ENCODE measurements around the gene CLCN2.

CLCN2 gene

GRCh38 chr3:184377882-184378445 lies 16.6 kb upstream of the CLCN2 start, which contains the start of gene THPO:
Gene THPO, minus strand, starts transcription at chr3:184378207. Its CDS starts 1,948 bp downstream, at chr3:184376259.
- H3K27me3 ChIP-seq (ENCODE audit: insufficient read depth, low read length): peaks cover 4% of the 10 kb centered on the region
- no peaks in the 10 kb centered on the region for H3K36me3 ChIP-seq (ENCODE audit: insufficient read depth, low read length)
- peaks cover 36% of the 10 kb centered on the region for H3K4me1 ChIP-seq (ENCODE audit: insufficient read depth, low read length)
- peak within 1 kb of the TSS; percentile 29 for H3K4me3 ChIP-seq (ENCODE audit: low read length)
- no peaks in the 10 kb centered on the region for H3K9me3 ChIP-seq (ENCODE audit: low read length)
- H2AFZ ChIP-seq (ENCODE audit: low read depth, low read length): peak within 1 kb of the TSS; percentile 20

- Histone ChIP-seq H3K4me3 (ENCODE audit: low read length) (peak overlapping the region; percentile 29), H3K9me3 (ENCODE audit: low read length) (no peaks in the 10 kb centered on the region), H3K4me1 (ENCODE audit: insufficient read depth, low read length) (peaks cover 39% of the 10 kb centered on the region), H3K27me3 (ENCODE audit: insufficient read depth, low read length) (peaks cover 4% of the 10 kb centered on the region), H2AFZ (ENCODE audit: low read depth, low read length) (no peak overlapping the region), H3K36me3 (ENCODE audit: insufficient read depth, low read length) (no peaks in the 10 kb centered on the region)
Measured at GRCh38 chr3:184377374-184377773, 16.0 kb upstream of the CLCN2 start.

GRCh38 chr3:184375747-184376461 lies 14.5 kb upstream of the CLCN2 start:
- H3K36me3 ChIP-seq (ENCODE audit: insufficient read depth, low read length): no peaks in the 10 kb centered on the region
- H3K9me3 ChIP-seq (ENCODE audit: low read length): no peaks in the 10 kb centered on the region
- peaks cover 4% of the 10 kb centered on the region for H3K27me3 ChIP-seq (ENCODE audit: insufficient read depth, low read length)
- H3K4me3 ChIP-seq (ENCODE audit: low read length): no peak overlapping the region
- H2AFZ ChIP-seq (ENCODE audit: low read depth, low read length): no peak overlapping the region
- H3K4me1 ChIP-seq (ENCODE audit: insufficient read depth, low read length): peaks cover 45% of the 10 kb centered on the region

GRCh38 chr3:184373422-184373821 lies 12.0 kb upstream of the CLCN2 start:
- H3K27me3 ChIP-seq (ENCODE audit: insufficient read depth, low read length): no peaks in the 10 kb centered on the region
- H3K9me3 ChIP-seq (ENCODE audit: low read length): no peaks in the 10 kb centered on the region
- no peak overlapping the region for H3K4me3 ChIP-seq (ENCODE audit: low read length)
- H2AFZ ChIP-seq (ENCODE audit: low read depth, low read length): no peak overlapping the region
- peaks cover 13% of the 10 kb centered on the region for H3K36me3 ChIP-seq (ENCODE audit: insufficient read depth, low read length)
- H3K4me1 ChIP-seq (ENCODE audit: insufficient read depth, low read length): peaks cover 29% of the 10 kb centered on the region

- H3K36me3 ChIP-seq (ENCODE audit: insufficient read depth, low read length): peaks cover 18% of the 10 kb centered on the region
- no peaks in the 10 kb centered on the region for H3K27me3 ChIP-seq (ENCODE audit: insufficient read depth, low read length)
- no peaks in the 10 kb centered on the region for H3K9me3 ChIP-seq (ENCODE audit: low read length)
- H3K4me1 ChIP-seq (ENCODE audit: insufficient read depth, low read length): peaks cover 24% of the 10 kb centered on the region
- no peak overlapping the region for H2AFZ ChIP-seq (ENCODE audit: low read depth, low read length)
- H3K4me3 ChIP-seq (ENCODE audit: low read length): no peak overlapping the region
Measured at GRCh38 chr3:184372911-184373310, 11.5 kb upstream of the CLCN2 start.

- Histone ChIP-seq H3K36me3 (ENCODE audit: insufficient read depth, low read length) (peaks cover 22% of the 10 kb centered on the region), H3K4me3 (ENCODE audit: low read length) (no peak overlapping the region), H3K9me3 (ENCODE audit: low read length) (no peaks in the 10 kb centered on the region), H3K4me1 (ENCODE audit: insufficient read depth, low read length) (peaks cover 18% of the 10 kb centered on the region), H2AFZ (ENCODE audit: low read depth, low read length) (no peak overlapping the region), H3K27me3 (ENCODE audit: insufficient read depth, low read length) (no peaks in the 10 kb centered on the region)
Measured at GRCh38 chr3:184372296-184372821, 11.0 kb upstream of the CLCN2 start.

GRCh38 chr3:184371570-184372018 lies 10.2 kb upstream of the CLCN2 start:
- Histone ChIP-seq H3K27me3 (ENCODE audit: insufficient read depth, low read length) (no peaks in the 10 kb centered on the region), H3K4me1 (ENCODE audit: insufficient read depth, low read length) (peaks cover 15% of the 10 kb centered on the region), H3K9me3 (ENCODE audit: low read length) (no peaks in the 10 kb centered on the region), H2AFZ (ENCODE audit: low read depth, low read length) (no peak overlapping the region), H3K36me3 (ENCODE audit: insufficient read depth, low read length) (peaks cover 29% of the 10 kb centered on the region), H3K4me3 (ENCODE audit: low read length) (no peak overlapping the region)

GRCh38 chr3:184368586-184369183 lies 7.3 kb upstream of the CLCN2 start:
- H3K4me1 ChIP-seq (ENCODE audit: insufficient read depth, low read length): peaks cover 27% of the 10 kb centered on the region
- no peak overlapping the region for H2AFZ ChIP-seq (ENCODE audit: low read depth, low read length)
- H3K27me3 ChIP-seq (ENCODE audit: insufficient read depth, low read length): no peaks in the 10 kb centered on the region
- no peak overlapping the region for H3K4me3 ChIP-seq (ENCODE audit: low read length)
- peaks cover 46% of the 10 kb centered on the region for H3K36me3 ChIP-seq (ENCODE audit: insufficient read depth, low read length)
- H3K9me3 ChIP-seq (ENCODE audit: low read length): no peaks in the 10 kb centered on the region

- H3K9me3 ChIP-seq (ENCODE audit: low read length): no peaks in the 10 kb centered on the region
- peaks cover 46% of the 10 kb centered on the region for H3K36me3 ChIP-seq (ENCODE audit: insufficient read depth, low read length)
- H3K4me1 ChIP-seq (ENCODE audit: insufficient read depth, low read length): peaks cover 29% of the 10 kb centered on the region
- no peaks in the 10 kb centered on the region for H3K27me3 ChIP-seq (ENCODE audit: insufficient read depth, low read length)
- H2AFZ ChIP-seq (ENCODE audit: low read depth, low read length): no peak overlapping the region
- no peak overlapping the region for H3K4me3 ChIP-seq (ENCODE audit: low read length)
Measured at GRCh38 chr3:184368116-184368515, 6.7 kb upstream of the CLCN2 start.

GRCh38 chr3:184366619-184367289 lies 5.3 kb upstream of the CLCN2 start:
- Histone ChIP-seq H3K27me3 (ENCODE audit: insufficient read depth, low read length) (no peaks in the 10 kb centered on the region), H3K36me3 (ENCODE audit: insufficient read depth, low read length) (peaks cover 46% of the 10 kb centered on the region)

GRCh38 chr3:184362668-184363546 lies 1.5 kb upstream of the CLCN2 start:
- Histone ChIP-seq H3K27me3 (ENCODE audit: insufficient read depth, low read length) (no peaks in the 10 kb centered on the region), H3K9me3 (ENCODE audit: low read length) (no peaks in the 10 kb centered on the region), H3K4me3 (ENCODE audit: low read length) (peak overlapping the region; percentile 62), H2AFZ (ENCODE audit: low read depth, low read length) (no peak overlapping the region), H3K36me3 (ENCODE audit: insufficient read depth, low read length) (peaks cover 35% of the 10 kb centered on the region), H3K4me1 (ENCODE audit: insufficient read depth, low read length) (peaks cover 33% of the 10 kb centered on the region)

More at GRCh38 chr3:184366619-184367289, 5.3 kb upstream of the CLCN2 start:
- Histone ChIP-seq H3K4me1 (ENCODE audit: insufficient read depth, low read length) (peaks cover 21% of the 10 kb centered on the region), H3K9me3 (ENCODE audit: low read length) (no peaks in the 10 kb centered on the region), H3K4me3 (ENCODE audit: low read length) (no peak overlapping the region), H2AFZ (ENCODE audit: low read depth, low read length) (no peak overlapping the region)

Data from neuron (in vitro differentiated cells).